ENCODE data around the gene NOS1AP.

NOS1AP gene

DNA sequence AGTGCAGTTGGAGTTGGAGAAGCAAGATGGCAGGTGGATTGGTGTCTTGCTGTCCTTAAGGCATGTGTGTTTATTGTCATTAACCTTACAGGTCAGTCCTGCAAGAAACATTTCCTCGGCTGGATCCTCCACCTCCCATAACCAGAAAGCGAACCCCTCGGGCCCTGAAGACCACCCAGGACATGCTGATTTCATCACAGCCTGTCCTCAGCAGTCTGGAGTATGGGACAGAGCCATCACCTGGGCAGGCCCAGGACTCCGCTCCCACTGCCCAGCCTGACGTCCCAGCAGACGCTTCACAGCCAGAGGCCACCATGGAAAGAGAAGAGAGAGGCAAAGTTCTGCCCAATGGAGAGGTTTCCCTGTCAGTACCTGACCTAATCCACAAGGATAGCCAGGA, 313.6 kb downstream of the NOS1AP start:
- no peak for TF ChIP-seq CTCF (IDR thresholded peaks at IDR 0.05)
- DNase-seq (ENCODE audit: low spot score) = peak; percentile 47
- no peak overlapping the region for H3K27ac ChIP-seq

DNA sequence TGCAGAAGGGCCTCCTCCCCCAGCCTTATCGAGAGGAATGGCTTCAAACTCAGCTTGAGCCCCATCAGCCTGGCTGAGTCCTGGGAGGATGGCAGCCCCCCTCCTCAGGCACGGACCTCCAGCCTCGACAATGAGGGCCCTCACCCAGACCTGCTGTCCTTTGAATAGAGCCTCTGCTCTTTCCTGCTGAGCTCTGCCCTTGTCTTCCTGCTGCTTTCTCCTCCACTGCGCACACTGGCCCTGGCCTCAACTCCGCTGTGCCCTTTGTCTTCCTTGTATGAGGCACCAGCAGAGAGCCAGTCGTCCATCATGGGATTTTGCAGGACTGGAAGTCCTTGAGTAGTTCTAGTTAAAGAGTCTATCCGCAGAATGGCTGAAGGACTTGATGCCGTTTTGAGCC, 314.0 kb downstream of the NOS1AP start:
- no peak for TF ChIP-seq CTCF (IDR thresholded peaks at IDR 0.05)
- Histone ChIP-seq H3K27ac (no peak overlapping the region), H3K4me3 (no peak overlapping the region)
- peak; percentile 49 for DNase-seq (ENCODE audit: low spot score)

More for the DNA sequence above, 313.6 kb downstream of the NOS1AP start:
- no peak overlapping the region for H3K4me3 ChIP-seq

DNA sequence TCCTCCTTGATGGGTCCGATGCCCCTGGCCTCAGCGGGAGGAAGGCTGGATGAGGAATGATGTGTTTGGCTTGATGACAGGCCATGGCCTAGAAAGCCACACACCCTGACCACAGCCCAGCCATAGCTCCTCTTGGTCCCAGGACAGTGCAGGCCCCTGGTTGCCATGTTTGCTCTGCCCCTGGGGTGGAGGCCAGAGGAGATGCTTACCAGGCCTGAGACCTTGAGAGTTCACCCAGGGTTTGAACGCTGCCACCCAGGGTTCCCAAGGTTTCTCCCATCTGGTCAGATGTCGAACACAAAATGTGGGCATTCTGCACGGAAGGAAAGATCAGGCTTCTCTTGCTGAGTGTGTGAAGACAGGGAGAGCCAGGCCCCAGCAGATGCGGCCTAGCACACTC, 314.6 kb downstream of the NOS1AP start:
- no peak for TF ChIP-seq CTCF (IDR thresholded peaks at IDR 0.05)
- Histone ChIP-seq H3K27ac (no peak overlapping the region), H3K4me3 (no peak overlapping the region)
- peak; percentile 29 for DNase-seq (ENCODE audit: low spot score)

- no peak overlapping the region for H3K4me3 ChIP-seq
- TF ChIP-seq CTCF (IDR thresholded peaks at IDR 0.05) = no peak
- DNase-seq (ENCODE audit: low spot score) = peak; percentile 40
- H3K27ac ChIP-seq = no peak overlapping the region
These were observed 315.2 kb downstream of the NOS1AP start for GRCh38 chr1:162384601-162385279.

- DNase-seq (ENCODE audit: low spot score) = peak; percentile 21
- Histone ChIP-seq H3K4me3 (no peak overlapping the region), H3K27ac (no peak overlapping the region)
- TF ChIP-seq CTCF (IDR thresholded peaks at IDR 0.05) = no peak
These were observed 315.8 kb downstream of the NOS1AP start for GRCh38 chr1:162385280-162385623.

DNA sequence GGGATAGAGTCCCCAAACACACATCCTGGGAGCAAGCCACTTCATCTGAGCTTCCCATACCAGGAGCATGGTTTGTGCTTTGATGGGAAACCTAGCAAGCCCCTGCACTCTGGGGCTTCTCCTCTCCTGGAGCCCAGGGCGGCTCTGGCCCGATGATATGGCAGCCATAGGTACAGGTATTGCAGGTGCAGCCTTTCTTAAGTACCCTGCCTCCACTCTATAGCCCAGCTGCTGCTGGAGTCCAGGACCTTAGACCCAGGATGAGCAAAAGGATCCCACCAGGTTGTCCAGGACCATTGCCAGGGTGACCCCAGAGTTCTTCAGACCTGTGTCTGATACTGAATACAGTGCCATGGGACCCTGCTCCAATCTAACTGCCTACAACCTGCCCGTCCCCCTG, 316.2 kb downstream of the NOS1AP start:
- DNase-seq (ENCODE audit: low spot score) = peak; percentile 54
- H3K27ac ChIP-seq = no peak overlapping the region
- TF ChIP-seq CTCF (IDR thresholded peaks at IDR 0.05) = no peak

More for the DNA sequence above, 316.2 kb downstream of the NOS1AP start:
- no peak overlapping the region for H3K4me3 ChIP-seq

Measured in coronary artery (tissue), 2 donors.